Ectodermal cell (in vitro differentiated cells): ENCODE data around the gene CD46.

Experiments
- H3K27ac ChIP-seq: 2 replicates; pipeline ENCODE4 v1.7.0; 2013; ENCODE audit warnings: mild to moderate bottlenecking, low read depth, low read length; ENCODE audit not compliant: insufficient read depth, poor library complexity, severe bottlenecking
- H3K27me3 ChIP-seq: 2 replicates; pipeline ENCODE4 v1.7.0; 2013; ENCODE audit warnings: mild to moderate bottlenecking, low read length; ENCODE audit not compliant: insufficient read depth, control insufficient read depth, poor library complexity, severe bottlenecking
- H3K36me3 ChIP-seq: one replicate; pipeline ENCODE4 v1.7.0; 2013; ENCODE audit warnings: low read length; ENCODE audit not compliant: control insufficient read depth, insufficient read depth
- H3K4me1 ChIP-seq: one replicate; pipeline ENCODE4 v1.7.0; 2013; ENCODE audit warnings: low read length; ENCODE audit not compliant: control insufficient read depth, insufficient read depth
- H3K4me3 ChIP-seq: 2 replicates; pipeline ENCODE4 v1.7.0; 2013; ENCODE audit warnings: low read depth, low read length, control low read depth; ENCODE audit not compliant: insufficient read depth
- H3K9me3 ChIP-seq: 2 replicates; pipeline ENCODE4 v1.7.0; 2013; ENCODE audit warnings: mild to moderate bottlenecking, low read length, moderate library complexity; ENCODE audit not compliant: control insufficient read depth
- WGBS, 2 experiments: methylation state at CpG; one replicate each; pipeline ENCODE4 v1.1.7; 2013; ENCODE audit warnings: missing lambda C conversion rate in 2 of 2; 5-methylcytosine and 5-hydroxymethylcytosine counted together

CD46 gene

DNA sequence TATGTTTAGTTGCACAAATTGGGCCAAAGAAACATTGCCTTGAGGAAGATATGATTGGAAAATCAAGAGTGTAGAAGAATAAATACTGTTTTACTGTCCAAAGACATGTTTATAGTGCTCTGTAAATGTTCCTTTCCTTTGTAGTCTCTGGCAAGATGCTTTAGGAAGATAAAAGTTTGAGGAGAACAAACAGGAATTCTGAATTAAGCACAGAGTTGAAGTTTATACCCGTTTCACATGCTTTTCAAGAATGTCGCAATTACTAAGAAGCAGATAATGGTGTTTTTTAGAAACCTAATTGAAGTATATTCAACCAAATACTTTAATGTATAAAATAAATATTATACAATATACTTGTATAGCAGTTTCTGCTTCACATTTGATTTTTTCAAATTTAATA, 43.0 kb downstream of the CD46 start:
- 100% methylated on average over 1 to 2 of the region's 2 CpGs for WGBS, 2 experiments
- H3K4me3 ChIP-seq = no peak overlapping the region
- no peaks in the 10 kb centered on the region for H3K27me3 ChIP-seq
- H3K27ac ChIP-seq = no peak overlapping the region
- no peaks in the 10 kb centered on the region for H3K4me1 ChIP-seq
- H3K9me3 ChIP-seq = no peaks in the 10 kb centered on the region
- no peaks in the 10 kb centered on the region for H3K36me3 ChIP-seq

DNA sequence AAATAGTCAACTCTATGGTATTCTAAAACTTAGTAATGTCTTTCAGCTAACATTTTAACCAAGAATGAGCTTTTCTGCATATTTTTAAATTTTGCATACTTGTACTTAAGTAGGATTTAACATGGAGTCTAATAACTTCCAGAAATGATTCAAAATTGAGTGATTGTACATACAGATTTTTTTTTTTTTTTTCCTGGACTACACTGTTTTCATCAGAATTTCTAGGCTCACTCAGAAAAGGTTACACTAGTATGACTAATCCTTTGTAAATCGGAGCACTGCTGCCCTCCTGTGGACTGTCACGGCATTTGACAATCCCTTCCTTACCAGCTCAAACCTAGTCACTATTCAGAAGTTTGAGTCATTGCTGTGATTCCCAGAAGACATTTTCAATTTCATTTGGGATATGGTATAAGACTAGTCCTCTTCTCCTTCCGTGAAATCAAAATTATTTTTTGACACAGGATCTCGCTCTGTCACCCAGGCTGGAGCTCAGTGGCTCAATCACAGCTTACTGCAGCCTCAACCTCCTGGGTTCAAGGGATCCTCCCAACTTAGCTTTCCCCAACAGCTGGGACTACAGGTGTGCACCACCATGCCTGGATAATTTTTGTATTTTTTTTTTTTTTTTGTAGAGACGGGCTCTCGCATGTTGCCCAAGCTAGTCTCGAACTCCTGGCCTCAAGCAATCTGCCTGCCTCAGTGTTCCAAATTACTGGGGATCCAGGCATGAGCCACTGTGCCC, 45.5 kb downstream of the CD46 start:
- H3K36me3 ChIP-seq = no peaks in the 10 kb centered on the region
- no peaks in the 10 kb centered on the region for H3K4me1 ChIP-seq
- H3K27ac ChIP-seq = no peak overlapping the region
- H3K4me3 ChIP-seq = no peak overlapping the region
- no peaks in the 10 kb centered on the region for H3K9me3 ChIP-seq
- WGBS, 2 experiments = 62 to 65% methylated on average over 7 of the region's 7 CpGs
- no peaks in the 10 kb centered on the region for H3K27me3 ChIP-seq

DNA sequence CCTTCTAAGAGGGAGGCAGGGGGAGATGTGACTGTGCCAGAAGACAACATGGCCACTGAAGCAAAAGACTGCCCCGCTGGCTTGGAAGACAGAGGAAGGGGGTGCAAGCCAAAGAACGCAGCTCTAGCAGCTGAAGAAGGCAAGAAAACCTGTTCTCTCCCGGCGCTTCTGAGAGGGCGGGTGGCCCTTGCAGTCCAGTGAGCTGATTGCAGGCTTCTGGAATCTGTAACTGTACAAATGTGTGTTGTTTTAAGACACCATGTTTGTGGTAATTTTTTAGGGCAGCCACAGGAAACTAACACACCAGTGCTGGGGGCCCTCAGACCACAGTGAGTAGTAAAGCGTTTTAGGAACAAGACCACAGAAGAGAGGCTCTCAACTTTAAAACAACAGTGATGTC, 47.0 kb downstream of the CD46 start:
- Histone ChIP-seq H3K4me1 (no peaks in the 10 kb centered on the region), H3K27ac (no peak overlapping the region), H3K9me3 (no peaks in the 10 kb centered on the region), H3K4me3 (no peak overlapping the region), H3K27me3 (no peaks in the 10 kb centered on the region), H3K36me3 (no peaks in the 10 kb centered on the region)
- 94% methylated on average over 6 of the region's 6 CpGs for WGBS, 2 experiments

DNA sequence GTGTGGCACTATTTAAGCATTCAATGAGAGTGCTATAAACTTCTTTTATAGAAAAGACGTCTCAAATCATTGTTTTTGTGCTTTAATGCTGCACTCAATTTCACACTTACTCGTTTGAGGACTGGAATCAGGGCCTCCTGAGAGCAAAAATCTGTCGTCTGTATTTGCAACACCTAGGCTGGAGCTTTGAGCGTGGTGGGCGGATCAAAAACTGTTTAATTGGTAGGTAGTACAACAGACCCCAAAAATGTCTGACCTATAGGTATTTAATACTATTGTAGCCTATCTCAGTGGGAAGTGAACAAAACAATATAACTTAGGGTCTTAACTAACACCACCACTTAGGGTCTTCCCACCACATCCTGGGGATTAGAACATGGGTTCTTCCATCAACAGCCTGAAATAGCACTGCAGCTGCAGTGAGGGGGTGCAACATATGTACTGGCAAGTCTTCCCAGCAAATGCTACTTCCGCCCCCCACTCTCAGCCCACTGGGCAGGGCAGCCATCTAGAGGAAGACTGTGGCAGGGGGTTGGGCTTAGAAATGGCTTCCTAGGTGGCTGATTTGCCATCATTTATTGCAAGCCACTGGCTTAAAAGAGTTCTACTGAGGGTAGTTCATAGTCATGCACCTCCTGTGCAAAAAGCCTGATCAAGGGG, 48.3 kb downstream of the CD46 start:
- Histone ChIP-seq H3K9me3 (no peaks in the 10 kb centered on the region), H3K27me3 (no peaks in the 10 kb centered on the region), H3K36me3 (no peaks in the 10 kb centered on the region), H3K27ac (no peak overlapping the region), H3K4me3 (no peak overlapping the region), H3K4me1 (no peaks in the 10 kb centered on the region)
- 92% methylated on average over 4 to 6 of the region's 6 CpGs for whole genome bisulfite sequencing, 2 experiments

DNA sequence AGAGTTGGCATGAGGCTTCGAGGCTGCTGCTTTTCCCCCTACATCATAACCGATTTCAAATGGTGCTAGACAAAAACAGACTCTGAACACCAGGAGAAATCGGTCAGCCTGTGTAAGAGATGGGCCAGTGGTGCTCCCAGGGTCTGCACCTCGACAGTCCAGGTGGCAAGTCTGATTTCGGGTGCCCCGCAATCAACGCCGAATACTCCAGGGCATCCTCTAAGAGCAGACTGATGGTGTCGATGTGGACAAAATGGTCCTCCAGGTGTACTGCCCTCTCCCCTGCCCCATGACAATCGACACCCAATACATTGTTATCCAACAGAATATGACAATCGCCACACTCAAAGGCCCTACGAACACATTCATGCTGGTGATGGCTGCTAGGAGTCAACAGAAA, 50.0 kb downstream of the CD46 start:
- 91 to 94% methylated on average over 12 of the region's 12 CpGs for WGBS, 2 experiments
- Histone ChIP-seq H3K27me3 (no peaks in the 10 kb centered on the region), H3K4me3 (no peak overlapping the region), H3K9me3 (no peaks in the 10 kb centered on the region), H3K27ac (no peak overlapping the region), H3K36me3 (no peaks in the 10 kb centered on the region), H3K4me1 (no peaks in the 10 kb centered on the region)

DNA sequence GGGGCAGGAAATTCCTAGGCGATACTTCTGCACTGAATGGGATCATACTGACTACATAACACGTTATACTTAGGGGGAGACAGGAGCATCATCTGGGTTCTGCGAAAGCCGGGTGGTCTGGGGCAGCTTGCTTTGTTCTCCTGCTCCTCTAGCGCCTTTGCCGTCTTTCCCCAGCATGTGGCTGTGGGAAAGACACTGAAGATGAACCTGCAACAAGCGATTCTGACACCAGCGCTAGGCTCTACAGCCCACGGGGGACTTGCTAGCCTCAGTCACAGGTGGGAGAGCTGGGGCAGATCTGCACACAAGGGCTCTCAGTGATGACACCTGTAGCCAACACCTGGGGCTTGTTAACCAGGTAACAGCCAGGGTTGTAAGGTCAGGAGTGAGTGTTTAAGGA, 51.8 kb downstream of the CD46 start:
- H3K9me3 ChIP-seq = no peaks in the 10 kb centered on the region
- 89 to 91% methylated on average over 9 of the region's 9 CpGs for WGBS, 2 experiments
- H3K4me1 ChIP-seq = no peaks in the 10 kb centered on the region
- H3K27me3 ChIP-seq = no peaks in the 10 kb centered on the region
- H3K36me3 ChIP-seq = no peaks in the 10 kb centered on the region
- H3K4me3 ChIP-seq = no peak overlapping the region
- no peak overlapping the region for H3K27ac ChIP-seq

DNA sequence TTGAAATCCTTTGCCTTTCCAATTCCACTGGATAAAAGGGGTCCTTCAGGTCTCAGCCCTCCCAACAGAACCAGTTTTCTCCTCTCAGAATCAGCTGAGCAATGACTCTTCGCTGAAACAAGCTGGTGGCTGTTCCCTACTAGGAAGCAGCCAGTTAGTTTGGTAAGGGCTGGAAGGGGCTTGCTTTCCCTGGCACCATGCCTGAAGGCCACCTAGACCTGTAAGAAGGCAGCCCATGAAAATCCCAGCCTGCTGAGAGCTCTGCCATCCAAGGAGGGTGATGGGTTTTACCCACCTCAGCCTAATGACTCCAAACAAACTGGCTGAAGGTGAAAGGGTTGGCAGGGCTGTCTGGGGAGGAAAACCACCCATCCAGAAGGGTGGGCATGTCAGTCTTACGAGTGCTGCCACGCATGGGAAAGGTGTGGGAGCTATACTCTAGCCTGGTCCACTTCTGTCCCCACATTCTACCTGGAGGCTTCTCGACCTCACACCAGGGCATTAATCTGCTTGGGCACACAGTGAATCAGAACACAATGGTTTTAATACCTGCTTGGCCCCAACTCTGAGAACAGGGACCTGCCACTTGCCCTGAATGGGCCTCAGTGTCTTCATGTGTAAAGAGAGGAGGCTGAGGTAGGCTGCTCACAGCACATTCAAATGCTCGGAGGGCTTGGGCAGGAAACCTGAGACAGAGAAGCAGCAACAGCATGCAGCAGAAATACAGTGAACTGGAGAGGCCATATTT, 53.0 kb downstream of the CD46 start:
- H3K9me3 ChIP-seq = no peaks in the 10 kb centered on the region
- H3K27ac ChIP-seq = no peak overlapping the region
- H3K4me1 ChIP-seq = no peaks in the 10 kb centered on the region
- no peak overlapping the region for H3K4me3 ChIP-seq
- WGBS, 2 experiments = 86 to 89% methylated on average over 5 of the region's 5 CpGs
- H3K36me3 ChIP-seq = no peaks in the 10 kb centered on the region
- H3K27me3 ChIP-seq = no peaks in the 10 kb centered on the region

DNA sequence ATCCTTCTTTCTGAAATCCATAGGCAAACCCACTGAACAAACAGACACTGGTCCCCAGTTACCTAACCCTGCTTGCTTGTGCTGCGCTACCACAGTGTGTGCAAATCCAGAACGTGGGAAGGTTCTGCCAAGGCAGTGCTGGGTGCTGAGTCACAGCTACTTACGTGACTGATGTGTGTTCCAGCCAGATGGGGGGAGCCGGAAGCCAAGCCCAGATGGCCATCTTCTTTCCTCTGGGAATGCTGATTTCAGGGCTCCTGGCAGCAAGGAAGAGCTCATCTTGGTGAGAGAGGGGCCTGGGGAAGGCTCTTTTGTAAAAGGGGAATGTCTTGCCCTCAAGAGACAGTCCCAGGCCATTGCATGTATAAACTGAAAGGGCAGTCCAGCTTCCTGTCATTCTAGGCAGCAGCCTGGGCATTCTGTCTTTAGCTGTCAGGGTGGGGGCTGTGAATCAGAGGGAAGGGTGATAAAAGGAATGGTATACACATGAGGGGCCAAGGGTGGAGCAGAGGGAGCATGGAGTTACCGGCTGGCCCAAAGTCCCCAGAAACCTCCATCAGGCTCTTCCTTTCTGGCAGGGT, 54.1 kb downstream of the CD46 start:
- Histone ChIP-seq H3K9me3 (no peaks in the 10 kb centered on the region), H3K27ac (no peak overlapping the region), H3K4me3 (no peak overlapping the region), H3K4me1 (no peaks in the 10 kb centered on the region), H3K27me3 (no peaks in the 10 kb centered on the region), H3K36me3 (no peaks in the 10 kb centered on the region)
- WGBS, 2 experiments = 93 to 94% methylated on average over 5 of the region's 5 CpGs

DNA sequence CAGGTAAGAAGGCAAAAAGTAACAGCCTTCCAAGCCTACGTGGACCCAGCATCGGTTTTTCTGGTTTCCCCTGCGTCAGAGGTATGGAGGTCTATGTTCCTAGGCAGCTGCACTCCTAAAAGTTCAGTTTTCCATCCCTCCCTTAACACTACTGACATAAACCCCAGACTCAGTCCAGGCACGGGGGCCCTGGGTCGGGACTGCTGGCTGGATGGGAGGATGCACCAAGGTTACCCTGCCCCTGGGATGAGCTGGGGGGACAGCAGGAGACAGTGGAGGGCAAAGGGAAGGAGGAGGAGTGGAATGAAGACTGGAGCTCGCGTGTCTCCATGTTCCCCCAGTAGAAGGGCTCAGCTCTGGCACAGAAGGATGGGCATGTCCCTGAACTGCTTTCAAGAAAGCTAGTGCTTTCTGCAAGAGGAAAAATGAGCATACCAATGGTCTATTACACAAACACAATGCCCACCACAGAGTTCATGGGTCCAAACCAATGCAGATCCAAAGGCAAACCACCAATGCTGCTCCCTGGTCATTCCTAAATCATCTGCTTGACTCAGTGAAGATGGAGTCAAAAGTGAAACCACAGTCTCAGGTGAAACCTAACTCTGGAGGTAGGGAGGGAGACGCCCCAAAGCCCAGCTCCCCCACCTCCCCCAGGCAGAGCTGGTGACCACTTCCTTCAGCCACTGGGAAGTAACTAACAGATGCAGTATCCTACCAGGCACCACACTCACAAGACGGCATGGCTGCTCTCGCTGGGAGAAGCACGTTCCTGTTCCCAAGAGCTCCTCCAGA, 54.9 kb downstream of the CD46 start:
- 94% methylated on average over 11 of the region's 11 CpGs for WGBS, 2 experiments
- H3K4me3 ChIP-seq = no peak overlapping the region
- no peaks in the 10 kb centered on the region for H3K36me3 ChIP-seq

More for the DNA sequence above, 54.9 kb downstream of the CD46 start:
- Histone ChIP-seq H3K4me1 (no peaks in the 10 kb centered on the region), H3K27ac (no peak overlapping the region), H3K9me3 (no peaks in the 10 kb centered on the region), H3K27me3 (no peaks in the 10 kb centered on the region)
